ENCODE data around the gene CCL27. TPM values are rescaled to one million over a fixed set of nuclear protein-coding genes. Genes with fewer than 3 reads are reported as not detected.

Gene CCL27
- total RNA-seq: not detected in 2 replicates
- total RNA-seq (2013): not detected
- polyA plus RNA-seq: not detected in 2 replicates
- polyA minus RNA-seq: not detected in 2 replicates

GRCh38 chr9:34662526-34663302 lies at the start of gene CCL27:
Gene CCL27 (minus strand): TSS chr9:34662657. CDS start chr9:34662633, 24 bp downstream.
- Histone ChIP-seq H2AFZ (ENCODE audit: insufficient read depth, low read depth, low read length, poor library complexity, severe bottlenecking) (no peak within 1 kb of the TSS), H3K27me3 (replicated peaks in 1 of 4; ENCODE audit: control extremely low read depth in 1 of 4, control insufficient read depth in 3 of 4, insufficient read depth in 4 of 4, low read length in 3 of 4) (no peaks in the 10 kb centered on the region), H3K9ac (ENCODE audit: low read length) (no peak within 1 kb of the TSS), H3K79me2 (ENCODE audit: control insufficient read depth, insufficient read depth, low read length) (no peaks in the 10 kb centered on the region), H4K20me1 (ENCODE audit: control insufficient read depth, insufficient read depth, low read length, poor library complexity, severe bottlenecking) (no peaks in the 10 kb centered on the region), H3K36me3 (replicated peaks in 1 of 2; ENCODE audit: control extremely low read depth in 1 of 2, control insufficient read depth in 1 of 2, extremely low read depth in 1 of 2, insufficient read depth in 2 of 2, low read length in 1 of 2) (no peaks in the 10 kb centered on the region), H3K4me3 (ENCODE audit: control extremely low read depth in 1 of 5, extremely low read depth in 1 of 5, insufficient read depth in 1 of 5, low read depth in 2 of 5, low read length in 4 of 5) (no peak within 1 kb of the TSS), H3K27ac (ENCODE audit: low read length in 2 of 2) (no peak within 1 kb of the TSS), H3K4me1 (ENCODE audit: control insufficient read depth in 2 of 2, insufficient read depth in 2 of 2, low read length in 2 of 2) (peaks cover 10 to 18% of the 10 kb centered on the region in 2 donors), H3K4me2 (replicated peaks; ENCODE audit: low read depth, low read length, poor library complexity, severe bottlenecking) (no peak within 1 kb of the TSS), H3K9me3 (ENCODE audit: control extremely low read depth in 1 of 3, control insufficient read depth in 2 of 3, insufficient read depth in 1 of 3, low read length in 2 of 3) (peaks cover 0 to 8% (median 0%) of the 10 kb centered on the region in 3 donors)
- Mint-ChIP-seq H3K27ac (no peak within 1 kb of the TSS), H3K4me1 (peaks cover 20% of the 10 kb centered on the region), H3K4me3 (no peak within 1 kb of the TSS), H3K9me3 (ENCODE audit: insufficient read depth) (no peaks in the 10 kb centered on the region), H3K27me3 (no peaks in the 10 kb centered on the region)
- intact Hi-C loops (cut with micrococcal nuclease): no loop called here
- WGBS (ENCODE audit: insufficient coverage): 93% methylated on average over 3 of the region's 4 CpGs
- no peak for ATAC-seq (ENCODE audit: low read depth)
- no peak for TF ChIP-seq EZH2 (IDR thresholded peaks at IDR 0.05; ENCODE audit: borderline replicate concordance, insufficient read depth, low read depth, low read length, poor library complexity, severe bottlenecking)
- no peak for TF ChIP-seq CTCF (IDR thresholded peaks at IDR 0.05)
- DNase-seq: no peak
- ChIA-PET POLR2A (no interaction called here), CTCF (interaction anchor here (0.7 to 4.9 kb wide), 6 partner anchors 15 to 40 kb away, joined by 3 to 34 read pairs (median 6); partner anchors contain the start of gene GALT)

DNA sequence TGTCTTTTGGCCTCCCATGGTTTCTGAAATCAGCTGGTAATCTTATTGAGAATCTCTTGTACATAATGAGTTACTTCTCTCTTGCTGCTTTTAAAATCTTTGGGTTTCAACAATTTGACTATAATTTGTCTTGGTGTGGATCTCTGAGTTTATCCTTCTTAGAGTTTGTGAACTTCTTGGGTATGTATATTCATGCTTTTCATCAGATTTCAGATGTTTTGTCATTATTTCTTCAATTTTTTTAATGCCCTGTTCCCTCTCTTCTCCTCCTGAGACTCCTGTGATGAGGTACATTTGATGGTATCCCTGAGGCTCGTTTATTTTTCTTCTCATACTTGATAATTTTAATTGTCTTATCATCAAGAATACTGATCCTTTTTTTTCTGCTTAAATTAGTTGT lies 49.7 kb upstream of the CCL27 start:
- Histone ChIP-seq H3K27me3 (replicated peaks in 1 of 4; ENCODE audit: control extremely low read depth in 1 of 4, control insufficient read depth in 3 of 4, insufficient read depth in 4 of 4, low read length in 3 of 4) (peaks cover 0 to 13% (median 7%) of the 10 kb centered on the region in 4 experiments), H3K9me3 (ENCODE audit: control extremely low read depth in 1 of 3, control insufficient read depth in 2 of 3, insufficient read depth in 1 of 3, low read length in 2 of 3) (no peaks in the 10 kb centered on the region), H3K4me3 (ENCODE audit: control extremely low read depth in 1 of 5, extremely low read depth in 1 of 5, insufficient read depth in 1 of 5, low read depth in 2 of 5, low read length in 4 of 5) (no peak overlapping the region), H3K27ac (ENCODE audit: low read length in 2 of 2) (no peak overlapping the region), H3K79me2 (ENCODE audit: control insufficient read depth, insufficient read depth, low read length) (no peaks in the 10 kb centered on the region), H3K36me3 (replicated peaks in 1 of 2; ENCODE audit: control extremely low read depth in 1 of 2, control insufficient read depth in 1 of 2, extremely low read depth in 1 of 2, insufficient read depth in 2 of 2, low read length in 1 of 2) (no peaks in the 10 kb centered on the region), H4K20me1 (ENCODE audit: control insufficient read depth, insufficient read depth, low read length, poor library complexity, severe bottlenecking) (no peaks in the 10 kb centered on the region), H3K4me1 (ENCODE audit: control insufficient read depth in 2 of 2, insufficient read depth in 2 of 2, low read length in 2 of 2) (no peaks in the 10 kb centered on the region), H3K4me2 (replicated peaks; ENCODE audit: low read depth, low read length, poor library complexity, severe bottlenecking) (no peak overlapping the region), H2AFZ (ENCODE audit: insufficient read depth, low read depth, low read length, poor library complexity, severe bottlenecking) (no peak overlapping the region), H3K9ac (ENCODE audit: low read length) (no peak overlapping the region)
- Mint-ChIP-seq H3K27me3 (peaks cover 36% of the 10 kb centered on the region), H3K9me3 (ENCODE audit: insufficient read depth) (no peaks in the 10 kb centered on the region), H3K4me1 (no peaks in the 10 kb centered on the region), H3K4me3 (no peak overlapping the region), H3K27ac (no peak overlapping the region)
- WGBS (ENCODE audit: insufficient coverage): no CpG with 5 or more reads among the region's 1 CpG
- ChIA-PET CTCF (no interaction called here), POLR2A (no interaction called here)
- TF ChIP-seq EZH2 (IDR thresholded peaks at IDR 0.05; ENCODE audit: borderline replicate concordance, insufficient read depth, low read depth, low read length, poor library complexity, severe bottlenecking) (no peak), CTCF (IDR thresholded peaks at IDR 0.05) (no peak)
- ATAC-seq (ENCODE audit: low read depth): no peak
- no peak for DNase-seq
- intact Hi-C loops (cut with micrococcal nuclease): no loop called here

Measured in B cell (primary cell).